ENCODE measurements around the gene USP48.
"Not testable (repeated sequence)": the region's sequence is repeated elsewhere in the genome, so short reads cannot be mapped to it uniquely, and the experiment has no call there.

USP48 gene

GRCh38 chr1:21631944-21632887 lies 150.7 kb downstream of the USP48 start:
- H3K27ac Mint-ChIP-seq = no peak overlapping the region
- H3K4me3 Mint-ChIP-seq = no peak overlapping the region
- no peaks in the 10 kb centered on the region for H3K4me1 Mint-ChIP-seq
- no peak for ATAC-seq
- peaks cover 84% of the 10 kb centered on the region for H3K27me3 Mint-ChIP-seq
- H3K9me3 Mint-ChIP-seq = no peaks in the 10 kb centered on the region
- no peaks in the 10 kb centered on the region for H3K36me3 Mint-ChIP-seq

GRCh38 chr1:21631590-21631943 lies 151.4 kb downstream of the USP48 start:
- H3K27me3 Mint-ChIP-seq = peaks cover 83% of the 10 kb centered on the region
- not testable (repeated sequence) for H3K4me1 Mint-ChIP-seq, H3K36me3 Mint-ChIP-seq

GRCh38 chr1:21630571-21631343 lies 152.2 kb downstream of the USP48 start:
- H3K4me1 Mint-ChIP-seq = no peaks in the 10 kb centered on the region
- no peak overlapping the region for H3K4me3 Mint-ChIP-seq
- peaks cover 84% of the 10 kb centered on the region for H3K27me3 Mint-ChIP-seq
- no peak for ATAC-seq
- H3K36me3 Mint-ChIP-seq = no peaks in the 10 kb centered on the region
- H3K9me3 Mint-ChIP-seq = no peaks in the 10 kb centered on the region
- H3K27ac Mint-ChIP-seq = no peak overlapping the region

More at GRCh38 chr1:21631590-21631943, 151.4 kb downstream of the USP48 start:
- H3K27ac Mint-ChIP-seq, H3K4me3 Mint-ChIP-seq, H3K9me3 Mint-ChIP-seq, ATAC-seq: not testable (repeated sequence)

- Mint-ChIP-seq H3K27me3 (peaks cover 79% of the 10 kb centered on the region), H3K36me3 (no peaks in the 10 kb centered on the region), H3K4me3 (no peak overlapping the region), H3K9me3 (no peaks in the 10 kb centered on the region), H3K27ac (no peak overlapping the region), H3K4me1 (no peaks in the 10 kb centered on the region)
- ATAC-seq = no peak
Observed at GRCh38 chr1:21629971-21630370, 153.0 kb downstream of the USP48 start.

GRCh38 chr1:21628798-21629393 lies 154.1 kb downstream of the USP48 start:
- H3K27ac Mint-ChIP-seq = no peak overlapping the region
- H3K4me3 Mint-ChIP-seq = no peak overlapping the region
- no peaks in the 10 kb centered on the region for H3K36me3 Mint-ChIP-seq
- H3K4me1 Mint-ChIP-seq = no peaks in the 10 kb centered on the region
- H3K9me3 Mint-ChIP-seq = no peaks in the 10 kb centered on the region
- peaks cover 75% of the 10 kb centered on the region for H3K27me3 Mint-ChIP-seq
- no peak for ATAC-seq
